Activated CD8-positive, alpha-beta T cell treated with anti-CD3 and anti-CD28 coated beads for 36 hours (primary cell): ENCODE data around the gene UBE2B. TPM values are rescaled to one million over a fixed set of nuclear protein-coding genes. Genes with fewer than 3 reads are reported as not detected.

Experiments used
- ATAC-seq: fragments of 200-7000 bp; cut with Tn5 transposase; one replicate; pipeline ENCODE4 v1.10.0; 2021; ENCODE audit warnings: mild to moderate bottlenecking, moderate library complexity
- CTCF ChIA-PET: fragments of 350-600 bp; sonication (Branson Sonifier 250); formaldehyde crosslinking; loops from one replicate; lab custom pipeline; 2021; ENCODE audit warnings: antibody characterized with exemption; lab: Charles Lee
- POLR2A ChIA-PET: fragments of 350-600 bp; sonication (Branson Sonifier 250); formaldehyde crosslinking; loops from one replicate; lab custom pipeline; 2021; ENCODE audit warnings: antibody characterized with exemption; lab: Charles Lee
- DNase-seq: peaks from one replicate; pipeline ENCODE4 v3.0.0-alpha.2; 2020
- H3K27ac Mint-ChIP-seq: one replicate; pipeline ENCODE4 v1.8.0; 2021; ENCODE audit warnings: mild to moderate bottlenecking, mixed read lengths
- H3K27me3 Mint-ChIP-seq: one replicate; pipeline ENCODE4 v1.8.0; 2021; ENCODE audit warnings: mixed read lengths
- H3K36me3 Mint-ChIP-seq: one replicate; pipeline ENCODE4 v1.8.0; 2021; ENCODE audit warnings: low read depth, mixed read lengths
- H3K4me1 Mint-ChIP-seq: one replicate; pipeline ENCODE4 v1.8.0; 2021; ENCODE audit warnings: low read depth, mixed read lengths
- H3K4me3 Mint-ChIP-seq: one replicate; pipeline ENCODE4 v1.8.0; 2021; ENCODE audit warnings: mild to moderate bottlenecking, moderate library complexity, mixed read lengths
- H3K9me3 Mint-ChIP-seq: one replicate; pipeline ENCODE4 v1.8.0; 2021; ENCODE audit warnings: mixed read lengths
- CTCF ChIP-seq: fragments of 200-600 bp; IDR thresholded peaks from one replicate; pipeline ENCODE4 v1.8.0; 2022; ENCODE audit warnings: antibody characterized with exemption, mild to moderate bottlenecking
- intact Hi-C: fragments of 100-400 bp; cut with micrococcal nuclease; formaldehyde crosslinking; loops from one replicate; pipeline ENCODE4 v1.10.0; 2022
- total RNA-seq, 2 experiments: library from RNA; stranded (reverse); gene quantifications; one replicate each; pipeline ENCODE4 v1.2.3, GENCODE V29; 2021

Gene UBE2B
- total RNA-seq, 2 experiments from 2014 or later, result 97.6 to 98.9 TPM

- Mint-ChIP-seq H3K27me3 (no peaks in the 10 kb centered on the region), H3K27ac (peak overlapping the region; percentile 75), H3K36me3 (no peaks in the 10 kb centered on the region), H3K9me3 (no peaks in the 10 kb centered on the region), H3K4me3 (no peak overlapping the region), H3K4me1 (peaks cover 33% of the 10 kb centered on the region)
- intact Hi-C loops, result no loop called here
- ATAC-seq, result peak; percentile 19
- POLR2A ChIA-PET, result interaction anchor here (2.5 kb wide), 1 partner anchor 90 kb away, joined by 7 read pairs; the partner anchor contains the start of gene JADE2
- TF ChIP-seq CTCF, result no peak
- peak; percentile 38 for DNase-seq
- CTCF ChIA-PET, result interaction anchor here (0.8 to 2.3 kb wide), 3 partner anchors 21 to 152 kb away, joined by 3 to 6 read pairs (median 3); no protein-coding TSS in a partner anchor
Observed at GRCh38 chr5:134435560-134435959, 64.2 kb downstream of the UBE2B start.

GRCh38 chr5:134436523-134437339 is 65.4 kb downstream of the UBE2B start:
- DNase-seq, result peak; percentile 84
- Mint-ChIP-seq H3K9me3 (no peaks in the 10 kb centered on the region), H3K27me3 (no peaks in the 10 kb centered on the region), H3K27ac (peak overlapping the region; percentile 32), H3K4me3 (peak overlapping the region; percentile 6), H3K36me3 (no peaks in the 10 kb centered on the region), H3K4me1 (peaks cover 33% of the 10 kb centered on the region)
- ChIA-PET CTCF (interaction anchor here (1.0 to 2.3 kb wide), 6 partner anchors 22 to 151 kb away, joined by 3 to 7 read pairs (median 5); partner anchors contain the start of gene CDKN2AIPNL), POLR2A (interaction anchor here (0.7 to 2.5 kb wide), 8 partner anchors 21 to 159 kb away, joined by 3 to 7 read pairs (median 4); partner anchors contain the start of genes JADE2 and UBE2B)
- peak; percentile 84 for ATAC-seq
- no peak for TF ChIP-seq CTCF
- intact Hi-C loops, result no loop called here

DNA sequence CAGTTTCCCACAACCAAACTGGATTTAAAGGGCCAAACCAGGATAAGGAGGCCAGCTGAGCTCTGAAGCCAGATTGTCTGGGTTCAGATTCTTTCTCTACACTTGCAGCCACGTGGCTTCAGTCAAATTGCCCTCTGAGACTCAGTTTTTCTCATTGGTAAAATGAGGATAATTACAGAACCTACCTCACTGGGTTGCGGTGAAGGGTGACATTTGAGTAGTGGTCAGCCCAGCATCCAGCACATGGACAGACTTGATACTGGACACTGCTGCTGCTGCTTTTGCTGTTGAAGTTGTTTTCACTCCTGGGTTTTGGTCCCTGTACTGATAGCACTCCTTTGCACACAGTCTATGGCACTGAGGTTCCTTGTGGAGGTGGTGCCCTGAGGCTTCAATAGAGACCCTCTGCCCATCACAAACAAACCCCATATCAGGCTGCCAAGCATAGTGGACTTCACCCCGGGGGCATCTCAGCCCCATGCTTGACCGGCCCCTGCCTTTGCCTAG is 66.0 kb downstream of the UBE2B start:
- no peaks in the 10 kb centered on the region for H3K27me3 Mint-ChIP-seq
- ATAC-seq (peak; percentile 0), DNase-seq (no peak)
- intact Hi-C loops, result no loop called here
- peak overlapping the region; percentile 32 for H3K27ac Mint-ChIP-seq
- no peak overlapping the region for H3K4me3 Mint-ChIP-seq
- no peak for TF ChIP-seq CTCF
- H3K9me3 Mint-ChIP-seq, result no peaks in the 10 kb centered on the region
- CTCF ChIA-PET, result interaction anchor here (1.0 to 2.3 kb wide), 5 partner anchors 23 to 150 kb away, joined by 3 to 7 read pairs (median 5); partner anchors contain the start of gene CDKN2AIPNL
- POLR2A ChIA-PET, result interaction anchor here (1.0 to 2.5 kb wide), 5 partner anchors 22 to 117 kb away, joined by 3 to 7 read pairs (median 4); partner anchors contain the start of genes JADE2 and UBE2B
- no peaks in the 10 kb centered on the region for H3K36me3 Mint-ChIP-seq
- H3K4me1 Mint-ChIP-seq, result peaks cover 26% of the 10 kb centered on the region

DNA sequence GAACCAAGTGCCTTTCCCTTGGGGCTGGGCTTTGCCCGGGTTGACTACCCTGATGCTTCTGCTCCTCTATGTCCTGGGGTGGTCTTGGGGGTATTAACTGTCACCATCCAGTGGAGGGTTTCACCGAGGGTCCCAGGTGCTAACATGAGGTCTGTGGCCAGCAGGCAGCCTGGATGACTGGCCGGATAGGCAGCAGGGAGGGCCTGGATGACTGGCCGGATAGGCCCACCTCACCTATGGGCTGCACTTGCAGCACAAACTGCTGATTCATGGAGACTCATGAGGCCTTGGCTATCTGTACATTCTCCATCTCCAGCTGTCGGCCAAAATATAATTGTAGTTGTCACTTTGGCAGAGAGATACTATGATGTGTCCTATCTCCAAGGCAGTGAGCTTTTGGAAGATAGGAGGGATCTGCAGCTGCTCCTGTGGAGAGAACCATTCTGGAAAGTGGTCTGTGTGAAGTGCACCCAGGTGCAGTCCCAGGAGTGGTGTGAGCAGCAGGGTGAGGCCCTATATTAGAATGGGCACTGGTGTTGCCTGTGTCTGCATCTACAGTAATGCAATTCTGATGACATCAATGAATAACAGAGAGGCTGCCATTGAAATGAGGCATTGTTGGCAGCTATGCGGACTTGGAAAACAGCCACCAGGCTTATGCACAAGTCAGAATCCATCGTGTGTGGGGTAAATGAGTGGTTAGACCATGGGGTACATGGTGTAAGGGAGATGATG is 66.6 kb downstream of the UBE2B start:
- Mint-ChIP-seq H3K36me3 (no peaks in the 10 kb centered on the region), H3K27me3 (no peaks in the 10 kb centered on the region), H3K27ac (no peak overlapping the region), H3K9me3 (no peaks in the 10 kb centered on the region), H3K4me3 (no peak overlapping the region), H3K4me1 (peaks cover 20% of the 10 kb centered on the region)
- no peak for DNase-seq
- no peak for TF ChIP-seq CTCF
- intact Hi-C loops, result no loop called here
- ChIA-PET POLR2A (interaction anchor here (1.9 to 2.5 kb wide), 2 partner anchors 87 to 89 kb away, joined by 5 to 7 read pairs; partner anchors contain the start of gene JADE2), CTCF (interaction anchor here (1.0 to 1.9 kb wide), 2 partner anchors 140 to 149 kb away, joined by 4 to 7 read pairs; no protein-coding TSS in a partner anchor)
- no peak for ATAC-seq
